CD14-positive monocyte (primary cell): Measurements from ENCODE around the gene CDC25C. TPM values are rescaled to one million over a fixed set of nuclear protein-coding genes. Genes with fewer than 3 reads are reported as not detected.

Experiments used
- DNase-seq, 3 donors: peaks; one replicate each; pipeline ENCODE4 v3.0.0-alpha.2; 2011 to 2022
- H2AFZ ChIP-seq: 2 replicates; pipeline ENCODE4 v1.6.0; 2012; ENCODE audit warnings: mild to moderate bottlenecking, low read depth, low read length, inconsistent platforms; ENCODE audit not compliant: insufficient read depth, poor library complexity, severe bottlenecking
- H3K27ac ChIP-seq, 2 donors: 1 replicate in 1 of 2; 2 replicates in 1 of 2; pipeline ENCODE4 v1.5.1; 2012 to 2013; ENCODE audit warnings: low read length in 2 of 2, control low read depth in 1 of 2, inconsistent platforms in 1 of 2, low read depth in 1 of 2, mild to moderate bottlenecking in 1 of 2
- H3K27me3 ChIP-seq, 2 donors: one replicate each; pipeline versions ENCODE4 v1.6.0 to v1.6.1; 2011 to 2013; ENCODE audit warnings: low read length in 2 of 2; ENCODE audit not compliant: control insufficient read depth in 2 of 2, insufficient read depth in 2 of 2
- H3K36me3 ChIP-seq, 2 donors: replicated peaks in 1 of 2; 1 replicate in 1 of 2; 2 replicates in 1 of 2; pipeline versions ENCODE4 v1.5.1 to v1.6.1; 2012 to 2013; ENCODE audit warnings: low read length in 2 of 2, control low read depth in 1 of 2, inconsistent platforms in 1 of 2, mild to moderate bottlenecking in 1 of 2; ENCODE audit not compliant: insufficient read depth in 2 of 2, control insufficient read depth in 1 of 2
- H3K4me1 ChIP-seq, 2 donors: 1 replicate in 1 of 2; 2 replicates in 1 of 2; pipeline versions ENCODE4 v1.5.1 to v1.6.1; 2012 to 2013; ENCODE audit warnings: low read length in 2 of 2, control low read depth in 1 of 2, inconsistent platforms in 1 of 2, mild to moderate bottlenecking in 1 of 2, moderate library complexity in 1 of 2; ENCODE audit not compliant: insufficient read depth in 2 of 2, control insufficient read depth in 1 of 2
- H3K4me2 ChIP-seq: replicated peaks from 2 replicates; pipeline ENCODE3; 2012; ENCODE audit warnings: low read length, moderate library complexity, mild to moderate bottlenecking; ENCODE audit not compliant: poor library complexity, severe bottlenecking; ENCODE audit errors: extremely low read depth
- H3K4me3 ChIP-seq, 3 experiments: fragments of 200-600 bp in 1 of 3; sonication (generic) in 1 of 3; replicated peaks in 1 of 3; 1 replicate in 2 of 3; 2 replicates in 1 of 3; pipeline ENCODE4 v1.5.1; 2011 to 2013; ENCODE audit warnings: low read length in 3 of 3, mild to moderate bottlenecking in 3 of 3, control low read depth in 2 of 3, low read depth in 2 of 3, inconsistent platforms in 1 of 3, moderate library complexity in 1 of 3
- H3K79me2 ChIP-seq: 2 replicates; pipeline ENCODE4 v1.6.0; 2012; ENCODE audit warnings: mild to moderate bottlenecking, control low read depth, inconsistent platforms, low read length, moderate library complexity; ENCODE audit not compliant: insufficient read depth
- H3K9ac ChIP-seq: 2 replicates; pipeline ENCODE4 v1.6.0; 2017; ENCODE audit warnings: low read length, mild to moderate bottlenecking; ENCODE audit not compliant: insufficient read depth, poor library complexity, severe bottlenecking
- H3K9me3 ChIP-seq, 2 donors: replicated peaks in 1 of 2; 1 replicate in 1 of 2; 2 replicates in 1 of 2; pipeline versions ENCODE4 v1.5.1 to v1.6.1; 2012 to 2013; ENCODE audit warnings: low read length in 2 of 2, control low read depth in 1 of 2; ENCODE audit not compliant: control insufficient read depth in 1 of 2, insufficient read depth in 1 of 2
- H4K20me1 ChIP-seq: 2 replicates; pipeline ENCODE4 v1.6.0; 2012; ENCODE audit warnings: mild to moderate bottlenecking, low read length, control low read depth, moderate library complexity; ENCODE audit not compliant: insufficient read depth
- H3K27ac Mint-ChIP-seq, 7 donors: one replicate each; pipeline ENCODE4 v1.8.0; 2020; ENCODE audit warnings: mild to moderate bottlenecking in 7 of 7, mixed read lengths in 7 of 7, moderate library complexity in 6 of 7, inconsistent platforms in 2 of 7
- H3K27me3 Mint-ChIP-seq, 3 donors: one replicate each; pipeline ENCODE4 v1.8.0; 2021 to 2022; ENCODE audit warnings: low read depth in 3 of 3, mild to moderate bottlenecking in 3 of 3, mixed read lengths in 3 of 3, moderate library complexity in 3 of 3, inconsistent platforms in 1 of 3
- H3K36me3 Mint-ChIP-seq, 2 donors: one replicate each; pipeline ENCODE4 v1.8.0; 2020; ENCODE audit warnings: mixed read lengths in 2 of 2, inconsistent platforms in 1 of 2, mild to moderate bottlenecking in 1 of 2
- H3K4me1 Mint-ChIP-seq: one replicate; pipeline ENCODE4 v1.8.0; 2020; ENCODE audit warnings: mild to moderate bottlenecking, mixed read lengths
- H3K4me3 Mint-ChIP-seq, 2 donors: one replicate each; pipeline ENCODE4 v1.8.0; 2020; ENCODE audit warnings: mild to moderate bottlenecking in 2 of 2, mixed read lengths in 2 of 2, moderate library complexity in 1 of 2
- H3K9me3 Mint-ChIP-seq, 7 donors: one replicate each; pipeline ENCODE4 v1.8.0; 2020 to 2022; ENCODE audit warnings: mixed read lengths in 7 of 7, mild to moderate bottlenecking in 6 of 7, moderate library complexity in 6 of 7, inconsistent platforms in 2 of 7
- CTCF ChIP-seq: fragments of 200-600 bp; IDR thresholded peaks from one replicate; pipeline ENCODE4 v1.8.0; 2022; ENCODE audit warnings: antibody characterized with exemption, mild to moderate bottlenecking
- WGBS: methylation state at CpG from one replicate; pipeline ENCODE4 v1.1.5; 2013; ENCODE audit warnings: missing lambda C conversion rate; ENCODE audit not compliant: insufficient coverage; 5-methylcytosine and 5-hydroxymethylcytosine counted together
- intact Hi-C, 2 donors: fragments of 100-400 bp; cut with micrococcal nuclease; formaldehyde crosslinking; loops; one replicate each; pipeline versions ENCODE4 v1.15.0 to v1.15.1; 2023
- polyA plus RNA-seq, 3 donors: library from polyadenylated mRNA; depleted of rRNA in 1 of 3; unstranded in 2 of 3; stranded (reverse) in 1 of 3; fragments of 300-500 nt in 2 of 3; fragments of >200 nt in 1 of 3; fragmentation: Illumina TruSeq in 2 of 3; gene quantifications; 1 replicate in 2 of 3; 2 replicates in 1 of 3; pipeline ENCODE4 v1.2.3, GENCODE V29; 2012 to 2021

CDC25C gene
- polyA plus RNA-seq, 3 donors: not detected

GRCh38 chr5:138289296-138289695 is 42.3 kb downstream of the CDC25C start:
- Histone ChIP-seq H3K4me2 (no peak overlapping the region), H3K36me3 (peaks cover 10 to 56% of the 10 kb centered on the region in 2 donors), H3K79me2 (no peaks in the 10 kb centered on the region), H3K4me3 (no peak overlapping the region), H3K27me3 (no peaks in the 10 kb centered on the region), H3K9ac (no peak overlapping the region), H2AFZ (no peak overlapping the region), H3K4me1 (peaks cover 0 to 4% of the 10 kb centered on the region in 2 donors), H3K9me3 (no peaks in the 10 kb centered on the region), H3K27ac (no peak overlapping the region), H4K20me1 (no peaks in the 10 kb centered on the region)
- no CpG with 5 or more reads among the region's 3 CpGs for WGBS
- H3K4me1 Mint-ChIP-seq: peaks cover 6% of the 10 kb centered on the region
- H3K36me3 Mint-ChIP-seq: peaks cover 33 to 55% of the 10 kb centered on the region in 2 donors
- H3K4me3 Mint-ChIP-seq: no peak overlapping the region
- no peak for TF ChIP-seq CTCF
- DNase-seq: no peak
- H3K9me3 Mint-ChIP-seq: no peaks in the 10 kb centered on the region
- no peaks in the 10 kb centered on the region for H3K27me3 Mint-ChIP-seq
- no peak overlapping the region for H3K27ac Mint-ChIP-seq
- intact Hi-C loops: no loop called here

DNA sequence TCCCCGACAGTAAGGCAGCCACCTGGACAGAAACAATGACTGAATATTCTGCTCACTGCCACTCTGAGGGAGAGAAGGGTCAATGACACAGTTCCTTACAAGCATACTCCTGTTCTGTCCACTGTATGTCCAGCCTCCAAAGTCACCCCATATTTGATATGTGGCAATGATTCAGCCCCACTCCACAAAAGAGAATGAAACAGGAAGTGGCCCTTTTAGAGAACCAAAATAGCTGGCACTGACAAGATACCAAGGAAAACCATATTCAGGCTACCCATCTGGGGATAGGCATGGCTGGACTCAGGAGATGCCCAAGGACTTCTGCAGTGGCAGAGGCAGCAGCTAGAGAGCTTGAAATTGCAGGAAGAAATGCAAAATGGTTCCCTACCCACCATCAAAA is 44.4 kb downstream of the CDC25C start:
- peaks cover 0 to 4% of the 10 kb centered on the region in 2 donors for H3K4me1 ChIP-seq
- intact Hi-C loops: no loop called here
- Mint-ChIP-seq H3K27me3 (no peaks in the 10 kb centered on the region), H3K27ac (peak overlapping the region in 6 of 7 donors; percentile 20 to 55 (median 38)), H3K36me3 (peaks cover 35 to 52% of the 10 kb centered on the region in 2 donors), H3K9me3 (no peaks in the 10 kb centered on the region), H3K4me3 (no peak overlapping the region), H3K4me1 (peaks cover 6% of the 10 kb centered on the region)
- H3K36me3 ChIP-seq: peaks cover 10 to 57% of the 10 kb centered on the region in 2 donors
- DNase-seq: peak; percentile 13 to 35 (median 25)
- peak overlapping the region in 1 of 2 donors; percentile 12 for H3K27ac ChIP-seq
- H4K20me1 ChIP-seq: no peaks in the 10 kb centered on the region
- no peak for TF ChIP-seq CTCF
- no peaks in the 10 kb centered on the region for H3K79me2 ChIP-seq
- no peaks in the 10 kb centered on the region for H3K9me3 ChIP-seq
- no peaks in the 10 kb centered on the region for H3K27me3 ChIP-seq
- H2AFZ ChIP-seq: peak overlapping the region; percentile 38
- no peak overlapping the region for H3K4me2 ChIP-seq
- H3K9ac ChIP-seq: no peak overlapping the region
- WGBS: no CpG with 5 or more reads among the region's 1 CpG
- H3K4me3 ChIP-seq: no peak overlapping the region
